Stimulated activated CD8-positive, alpha-beta memory T cell treated with anti-CD3 and anti-CD28 coated beads, Interleukin-7, amount 100 ng/mL, for 4 hours (primary cell): ENCODE results near the gene PCNX2.

ENCODE experiments used
- DNase-seq, 2 donors: peaks; one replicate each; pipeline ENCODE4 v3.0.0-alpha.2; 2020; ENCODE audit warnings: low read depth in 2 of 2

The PCNX2 gene

DNA sequence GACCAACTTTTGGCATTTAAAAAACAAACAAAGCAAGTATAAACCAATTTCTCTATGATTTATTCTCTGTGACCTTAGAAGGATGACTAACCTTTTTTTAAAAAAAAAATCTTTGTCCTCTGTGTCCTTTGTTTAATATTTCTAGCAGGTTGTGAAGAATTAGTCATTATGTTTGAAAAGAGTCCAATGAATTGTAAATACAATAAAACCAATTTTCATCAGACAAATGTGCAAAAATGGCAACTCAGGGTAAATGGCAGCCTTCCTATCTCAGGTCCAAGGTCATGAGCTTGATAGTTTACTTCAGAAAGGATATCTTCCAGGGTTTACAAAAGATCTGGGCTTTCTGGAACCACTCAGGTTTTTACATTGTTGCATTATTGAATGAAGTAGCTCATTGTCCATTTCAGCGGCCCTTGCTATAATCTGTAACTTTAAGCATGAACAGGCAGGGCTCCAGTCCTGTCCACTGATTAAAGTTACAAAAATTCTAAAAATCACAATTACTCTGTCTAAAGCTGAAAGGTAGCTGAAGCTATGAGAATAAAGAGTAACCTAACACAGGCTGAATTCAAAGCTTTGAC, 20.3 kb upstream of the PCNX2 start:
- DNase-seq, result no peak

DNA sequence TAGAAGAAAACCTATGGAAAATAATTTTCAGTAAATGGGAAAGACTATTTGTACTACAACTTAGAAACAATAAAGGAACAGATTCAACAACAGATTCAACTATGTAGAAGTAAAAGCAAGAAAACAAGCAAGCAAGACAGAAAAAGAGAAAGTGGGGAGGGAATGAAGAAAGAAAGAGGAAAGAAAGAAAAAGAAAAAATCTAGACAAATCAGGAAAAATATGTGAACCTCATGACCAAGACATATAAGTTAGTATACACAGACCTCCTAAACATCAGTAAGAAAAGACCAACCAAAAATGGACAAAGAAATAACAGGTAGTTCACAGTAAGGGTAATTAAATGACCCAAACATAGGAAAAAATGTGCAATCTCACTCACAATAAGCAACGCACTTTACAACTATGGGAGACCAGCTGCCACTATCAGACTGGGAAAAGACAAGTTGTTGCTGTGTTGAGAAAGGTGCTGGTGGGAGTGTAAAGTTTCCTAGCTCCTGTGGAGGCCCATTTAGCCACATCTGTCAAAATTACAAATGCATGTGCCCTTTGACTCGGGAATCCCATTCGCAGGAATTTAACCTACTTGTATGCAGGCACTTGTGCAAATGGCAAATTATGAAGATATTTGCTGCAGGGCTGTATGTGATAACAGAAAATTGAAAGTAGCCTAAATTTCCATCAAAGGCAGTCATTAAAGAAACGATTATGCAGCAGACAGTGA, 18.1 kb upstream of the PCNX2 start:
- no peak for DNase-seq

DNA sequence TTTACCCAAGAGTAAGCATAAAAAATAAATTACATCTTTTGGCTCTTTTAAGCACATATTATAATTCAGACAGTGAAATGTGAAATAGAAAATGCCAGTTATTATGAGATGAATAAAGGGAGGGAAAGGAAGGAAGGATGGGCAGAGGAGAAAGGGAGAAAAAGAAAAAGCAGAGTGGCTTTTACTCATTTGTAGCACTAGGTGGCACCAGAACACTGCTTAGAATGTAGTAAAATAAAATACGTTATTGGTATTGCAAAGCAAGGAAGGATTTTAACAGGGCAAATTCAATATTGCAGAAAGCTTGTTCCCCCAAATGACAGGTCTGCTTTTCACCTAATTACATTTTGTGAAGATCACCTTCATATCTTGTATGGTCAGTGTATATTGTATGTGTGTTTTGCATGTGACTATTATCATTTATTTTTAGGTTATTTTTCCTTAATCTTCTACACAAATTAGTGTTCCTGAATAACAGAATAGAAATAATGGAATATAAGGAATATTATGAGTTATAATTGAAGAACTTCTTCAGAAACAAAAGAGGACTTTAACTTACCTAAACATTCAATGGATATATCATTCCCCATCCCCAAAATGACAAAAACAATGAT, 9.1 kb upstream of the PCNX2 start:
- no peak for DNase-seq

DNA sequence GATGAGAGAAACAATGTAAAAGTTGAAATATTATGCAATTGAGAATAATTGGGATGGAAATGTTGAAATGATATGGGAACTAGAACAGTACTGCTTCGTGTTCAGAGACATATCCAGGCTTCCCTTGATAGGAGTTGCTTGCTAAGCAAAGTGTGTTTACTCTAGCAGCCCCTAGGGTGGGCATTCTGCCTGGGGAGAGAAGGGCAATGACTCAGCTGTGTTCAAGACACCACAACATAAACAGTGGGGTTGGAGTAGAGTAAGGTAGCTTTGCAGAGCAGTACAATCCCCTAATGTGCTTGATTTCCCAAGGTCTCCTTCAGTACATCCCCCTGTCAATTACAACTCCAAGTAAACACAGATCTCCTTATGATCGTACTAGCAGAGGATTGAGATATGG, 4.8 kb upstream of the PCNX2 start:
- DNase-seq, result no peak

DNA sequence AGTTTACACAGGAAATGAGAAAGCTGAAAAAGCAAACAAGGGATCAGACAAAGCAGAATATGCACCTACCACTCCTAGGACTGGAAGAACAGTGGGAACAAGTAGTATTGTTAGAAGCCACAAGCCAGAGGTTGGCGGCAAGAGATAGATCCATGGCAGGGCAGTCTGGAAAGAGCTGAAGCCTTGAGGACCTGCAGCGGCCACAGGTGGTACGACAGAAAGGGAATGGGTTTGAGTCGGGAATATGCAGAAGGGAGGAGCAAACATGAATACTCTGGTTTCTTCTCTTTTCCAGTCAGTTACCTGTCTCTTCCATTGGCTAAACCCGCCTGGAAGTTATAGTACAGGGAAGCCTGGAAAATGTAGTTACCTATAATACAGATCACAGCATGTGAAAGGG, 3.9 kb upstream of the PCNX2 start:
- DNase-seq, result no peak

DNA sequence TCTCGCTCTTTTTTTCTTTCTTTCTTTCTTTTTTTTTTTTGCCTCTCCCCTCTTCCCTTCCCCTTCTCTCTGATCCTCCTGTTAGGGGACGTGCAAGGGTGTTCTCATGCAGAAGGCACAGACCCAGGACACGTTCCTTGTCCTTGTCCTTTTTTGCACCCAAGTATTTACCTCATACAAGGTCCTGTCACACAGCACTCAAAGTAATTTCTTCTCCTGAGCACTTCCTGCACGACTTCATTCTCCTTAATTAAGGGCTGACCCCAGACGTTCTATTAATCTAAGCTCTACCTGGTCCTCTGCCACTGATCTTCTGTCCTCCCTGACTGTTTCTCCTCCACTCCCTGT, 424 bp upstream of the PCNX2 start:
- no peak for DNase-seq

DNA sequence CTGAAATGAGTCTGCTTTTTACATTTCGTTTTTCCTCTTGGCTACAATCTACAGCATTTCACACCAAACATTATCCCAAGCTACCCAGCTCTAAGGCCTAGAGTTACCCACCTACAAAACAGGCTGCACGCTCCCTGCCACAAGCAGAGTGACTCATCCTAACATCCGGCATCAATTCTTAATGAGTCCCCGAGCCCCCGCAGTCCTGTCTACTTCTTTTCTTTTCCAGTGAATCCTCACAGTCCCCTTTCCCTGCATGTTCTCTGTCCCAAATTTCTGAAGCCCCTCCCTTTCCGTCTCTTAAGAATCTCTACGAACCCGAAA, 650 bp downstream of the PCNX2 start:
- DNase-seq, result peak; percentile 38 to 39

DNA sequence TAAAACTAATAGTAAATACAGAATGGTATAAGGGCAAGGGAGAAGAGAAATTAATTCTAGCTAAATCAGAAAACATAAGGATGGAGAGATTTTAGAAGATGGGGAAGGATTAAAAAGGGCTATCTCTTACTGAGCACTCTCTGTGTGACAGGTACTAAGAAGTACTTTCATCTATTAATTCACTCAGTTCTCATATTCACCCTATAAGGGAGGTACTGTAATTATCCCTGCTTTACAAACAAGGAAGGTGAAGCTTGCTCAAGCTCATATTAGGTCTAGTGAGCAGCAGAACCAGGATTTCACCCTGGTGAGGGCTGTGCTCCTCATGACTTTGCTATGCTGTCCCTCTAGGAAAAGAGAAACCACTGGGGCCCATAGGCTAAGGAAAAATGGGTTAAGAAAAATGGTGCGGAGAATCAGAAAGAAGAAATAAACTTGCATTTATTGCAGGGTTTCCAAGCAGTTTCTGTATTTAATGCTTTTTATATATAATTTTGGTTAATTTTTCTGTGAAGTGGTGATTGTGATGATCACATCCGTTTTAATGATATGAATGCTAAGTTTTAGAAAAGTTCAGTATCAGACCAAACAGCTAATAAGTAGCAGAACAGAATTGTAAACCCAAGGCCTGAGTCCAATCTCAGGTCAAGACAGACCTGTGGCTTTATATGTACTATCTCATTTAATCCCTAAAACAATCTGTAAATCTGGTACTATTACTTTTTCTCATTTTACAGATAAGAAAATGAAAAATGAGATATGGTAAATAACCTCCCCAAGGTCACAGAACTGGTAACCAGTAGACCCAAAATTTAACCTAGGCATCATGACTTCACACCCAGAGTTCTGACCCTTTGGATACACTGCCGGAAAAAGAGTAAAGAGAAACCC, 1.7 kb downstream of the PCNX2 start:
- no peak for DNase-seq

DNA sequence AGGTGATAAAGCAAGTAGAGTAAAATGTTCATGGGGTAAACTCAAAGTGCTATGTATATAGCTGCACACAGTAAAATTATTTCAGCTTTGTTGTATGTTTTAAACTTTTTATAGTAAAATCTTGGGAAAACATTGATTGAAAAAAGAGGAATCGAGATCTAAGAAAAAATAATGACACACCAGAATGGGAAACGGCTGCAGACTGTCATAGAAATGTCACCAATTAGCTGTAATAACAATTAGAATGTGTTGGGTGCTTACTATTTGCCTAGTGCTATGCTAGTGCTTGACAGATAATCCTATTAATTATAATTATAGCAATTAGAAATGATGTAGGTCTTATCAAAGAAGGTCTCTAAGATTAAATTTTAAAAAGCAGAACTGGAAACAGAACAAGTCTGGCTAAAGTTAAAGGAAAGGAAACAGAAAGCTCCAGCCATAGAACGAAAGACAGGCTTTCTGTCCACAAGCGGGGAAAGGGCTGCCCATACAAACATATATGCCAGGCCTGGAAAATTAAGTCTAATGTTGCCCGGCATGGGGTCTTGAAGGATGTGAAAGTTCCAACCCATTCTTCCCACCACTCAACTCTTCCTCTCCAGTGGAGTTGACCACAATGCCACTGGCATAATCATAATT, 5.0 kb downstream of the PCNX2 start:
- DNase-seq, result no peak

DNA sequence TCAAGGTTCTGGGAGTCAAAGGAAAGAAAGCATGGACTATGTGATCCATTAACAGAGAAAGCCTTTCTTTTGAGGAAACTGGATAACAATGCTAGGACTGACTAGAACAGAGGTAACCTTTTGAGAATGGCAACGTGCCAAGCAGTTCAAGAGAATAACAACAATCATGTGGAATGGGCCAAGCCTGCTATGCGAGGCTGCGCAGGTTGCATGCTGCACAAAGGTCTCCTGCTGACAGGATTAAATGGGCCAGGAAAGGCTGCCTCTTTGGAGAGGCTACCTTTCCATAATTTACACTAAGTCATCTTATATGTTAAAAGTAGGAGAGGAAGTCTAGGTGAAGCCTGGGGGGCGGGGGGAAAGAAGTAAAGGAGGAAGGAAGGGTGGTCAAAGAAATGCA, 5.8 kb downstream of the PCNX2 start:
- no peak for DNase-seq

DNA sequence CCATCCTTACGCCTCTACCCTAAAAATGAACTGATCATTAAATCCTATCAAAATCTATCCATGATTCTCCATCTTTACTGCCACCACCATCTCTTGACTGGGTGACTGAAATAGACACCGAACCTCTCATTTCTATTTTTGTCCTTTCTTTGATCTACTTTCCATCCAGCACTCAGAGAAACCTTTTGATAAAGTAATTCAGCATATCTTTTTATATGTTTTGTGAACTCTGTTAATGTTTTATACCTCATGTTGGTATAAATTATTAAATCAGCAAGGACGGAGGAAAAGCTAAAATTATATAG, 13.0 kb downstream of the PCNX2 start:
- no peak for DNase-seq

DNA sequence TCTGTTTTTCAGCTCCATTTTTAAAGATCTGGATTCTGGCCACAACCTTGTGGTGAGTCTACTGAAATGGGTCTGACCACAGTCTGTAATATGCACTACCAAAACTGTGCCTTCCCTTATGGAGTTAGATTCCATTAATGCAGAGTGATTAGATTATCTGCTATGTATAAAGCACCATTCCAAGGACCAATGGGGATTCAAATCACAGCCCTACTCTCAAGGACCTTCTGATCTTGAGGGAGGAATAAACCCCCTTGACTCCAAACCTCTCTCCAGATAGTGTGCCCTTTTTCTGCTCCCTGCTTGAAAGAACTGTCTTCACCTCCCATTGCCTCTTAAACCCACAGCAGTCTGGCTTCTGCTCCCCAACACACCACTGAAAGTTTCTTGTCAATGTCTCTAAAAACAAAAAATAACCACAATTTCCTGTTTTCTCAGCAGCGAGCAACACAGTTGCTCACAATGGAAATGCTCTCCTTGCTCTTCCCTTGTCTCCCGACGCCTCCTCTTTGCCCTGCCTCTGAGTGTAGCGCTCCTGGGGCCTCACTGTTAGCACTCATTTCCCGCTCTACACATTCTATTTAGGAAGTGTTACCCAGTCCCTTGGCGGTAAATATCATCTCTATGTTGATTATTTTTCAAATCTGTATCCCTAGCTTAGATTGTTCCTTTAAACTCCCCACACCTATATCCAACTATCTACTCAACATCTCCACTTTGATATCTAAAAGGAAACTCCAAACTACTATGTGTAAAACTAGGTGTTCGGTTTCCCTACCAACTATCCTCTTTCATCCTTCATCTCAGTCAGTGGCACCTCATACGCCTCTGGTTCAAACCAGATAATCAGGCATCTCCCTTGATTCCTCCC, 13.6 kb downstream of the PCNX2 start:
- DNase-seq, result no peak

DNA sequence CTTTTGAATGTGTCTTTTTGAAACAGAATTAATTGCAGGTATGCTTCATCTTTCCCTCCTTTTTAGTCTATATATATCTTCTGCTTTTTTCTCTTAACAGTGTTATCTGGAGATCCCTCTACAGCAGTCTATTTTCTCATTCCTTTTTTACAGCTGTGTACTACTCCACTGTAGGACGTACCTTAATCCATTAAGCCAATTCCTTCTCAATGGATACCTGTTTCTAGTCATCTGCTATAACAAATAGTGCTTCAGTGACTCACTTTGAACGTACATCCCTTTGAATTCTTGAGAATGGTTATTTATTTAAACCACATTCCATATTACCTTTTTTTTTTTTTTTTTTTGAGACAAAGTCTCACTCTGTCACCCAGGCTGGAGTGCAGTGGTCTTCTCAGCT, 15.6 kb downstream of the PCNX2 start:
- no peak for DNase-seq

DNA sequence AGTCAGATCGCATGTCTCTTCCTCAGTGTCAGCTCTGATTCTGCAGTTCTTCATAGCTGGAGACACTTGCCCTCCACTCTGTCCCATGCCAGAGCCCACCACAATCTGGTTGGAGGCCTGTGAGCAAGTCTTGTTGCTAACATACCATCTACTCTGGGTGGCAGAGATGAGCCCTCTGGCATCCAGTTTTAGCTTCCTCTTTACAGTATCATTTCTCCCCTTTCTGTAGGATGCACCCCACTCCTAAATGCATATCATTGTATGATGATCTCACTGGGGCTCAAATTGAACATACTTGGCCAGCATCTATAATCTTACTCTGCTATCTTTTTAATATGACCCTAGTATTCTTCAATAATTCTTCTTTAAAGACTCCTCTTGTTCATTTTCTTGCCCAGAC, 16.9 kb downstream of the PCNX2 start:
- DNase-seq, result no peak

DNA sequence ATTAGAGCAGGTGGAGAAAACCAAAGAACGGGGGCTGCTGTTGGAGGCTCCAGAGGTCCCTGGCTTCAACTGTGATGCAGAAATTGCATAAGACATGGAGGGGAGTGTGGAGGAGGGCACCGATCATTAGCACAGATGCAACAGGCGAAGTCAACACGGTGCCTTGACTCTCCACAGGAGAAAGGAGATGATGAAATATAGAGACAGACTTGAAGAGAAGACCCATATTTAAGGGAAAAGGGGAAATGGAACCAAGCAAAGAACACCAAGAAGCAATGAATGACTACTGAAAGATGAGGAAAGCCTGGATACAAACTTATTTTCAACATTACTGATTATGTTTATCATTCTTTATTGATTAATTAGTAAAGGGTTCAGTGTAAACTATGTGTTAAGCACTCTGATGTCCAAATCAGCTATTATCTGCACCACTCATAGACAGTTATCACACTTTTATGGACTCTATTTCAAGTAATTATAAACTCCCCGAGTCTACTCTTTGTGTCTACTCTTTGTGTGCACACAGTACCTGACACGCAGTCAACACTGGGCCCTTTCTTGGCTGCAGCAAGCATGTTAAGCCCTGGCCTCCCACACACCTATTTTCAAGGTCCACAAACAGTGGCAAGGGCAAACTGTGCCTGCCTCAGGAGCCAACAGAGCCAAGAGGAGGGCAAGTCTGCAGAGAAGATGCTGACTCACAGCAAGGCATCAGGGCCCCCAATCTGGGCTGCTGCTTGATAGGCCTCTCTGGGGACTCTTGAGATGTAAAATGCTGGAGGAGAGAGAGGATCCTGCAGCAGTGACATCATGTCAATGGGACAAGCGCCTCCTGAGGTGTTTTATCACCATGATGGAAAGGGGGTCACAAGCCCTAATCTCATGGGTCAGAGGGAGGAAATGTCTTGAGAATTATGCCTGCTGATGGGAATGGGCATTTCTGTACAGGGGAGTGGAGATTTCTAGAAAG, 17.6 kb downstream of the PCNX2 start:
- no peak for DNase-seq

DNA sequence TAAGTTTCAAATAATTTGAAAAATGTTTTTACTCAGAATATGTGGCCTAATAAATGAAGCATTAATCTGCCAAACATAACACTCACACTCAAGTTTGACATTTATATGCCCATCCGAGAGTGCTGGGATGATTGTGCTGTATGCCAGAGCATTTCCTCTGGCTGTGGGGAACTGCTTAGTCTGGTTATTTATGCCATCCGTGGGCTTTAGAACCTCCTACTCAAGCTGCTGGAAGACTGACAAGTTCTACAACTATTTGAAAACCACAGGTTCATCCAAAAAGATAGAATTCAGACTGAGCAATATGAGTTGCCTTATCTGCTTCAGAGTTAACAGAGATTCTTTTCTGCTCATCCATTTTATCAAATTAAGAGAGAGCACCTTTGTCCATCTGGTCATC, 25.9 kb downstream of the PCNX2 start:
- no peak for DNase-seq

DNA sequence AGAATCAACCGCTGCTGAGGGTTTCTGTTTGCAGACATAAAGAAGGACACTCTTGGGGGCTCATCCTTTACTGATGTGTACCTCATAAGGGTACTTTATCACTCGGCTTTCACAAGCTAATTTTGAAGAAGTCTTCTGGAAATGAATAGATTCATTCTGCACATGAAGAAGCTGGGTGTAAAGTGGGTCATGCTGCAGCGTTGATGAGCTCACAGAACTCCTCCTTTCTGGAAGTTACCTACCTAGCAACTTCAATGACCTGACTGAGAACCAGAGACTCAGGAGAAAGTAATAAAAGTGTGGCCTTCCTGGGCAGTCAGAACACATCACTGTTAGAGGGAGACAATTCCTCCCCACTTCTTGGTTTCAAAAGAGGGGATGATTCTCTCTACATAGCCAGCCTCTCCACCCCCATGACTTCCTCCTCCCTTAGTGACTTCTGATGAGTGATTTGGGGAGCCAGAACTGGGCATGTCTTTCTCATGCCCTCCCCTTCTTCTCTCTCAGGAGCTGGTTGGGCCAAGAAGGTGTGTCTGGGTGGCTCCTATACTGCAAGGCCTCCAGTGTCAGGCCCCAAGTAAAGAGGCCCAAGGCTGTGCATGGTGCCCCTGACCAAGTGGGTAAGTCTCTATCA, 27.0 kb downstream of the PCNX2 start:
- DNase-seq, result no peak

DNA sequence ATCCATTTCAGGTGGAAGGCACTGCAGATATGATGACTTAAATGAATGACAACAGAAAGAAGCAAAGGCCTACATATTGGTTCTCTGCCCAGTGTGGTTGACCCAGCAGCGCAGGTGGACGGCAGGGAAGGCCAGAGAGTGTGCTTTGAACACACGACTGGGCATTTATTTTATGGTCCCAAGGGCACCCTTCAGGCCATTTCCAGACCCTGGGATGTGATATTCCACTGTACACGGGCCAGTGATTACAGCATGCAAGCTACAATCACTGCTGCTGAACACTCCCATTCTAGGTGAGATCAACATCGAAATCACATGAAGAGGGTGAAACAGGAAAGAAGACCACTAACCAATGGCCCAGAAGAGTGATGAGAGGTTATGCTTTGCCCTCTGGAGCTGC, 33.8 kb downstream of the PCNX2 start:
- DNase-seq, result no peak

DNA sequence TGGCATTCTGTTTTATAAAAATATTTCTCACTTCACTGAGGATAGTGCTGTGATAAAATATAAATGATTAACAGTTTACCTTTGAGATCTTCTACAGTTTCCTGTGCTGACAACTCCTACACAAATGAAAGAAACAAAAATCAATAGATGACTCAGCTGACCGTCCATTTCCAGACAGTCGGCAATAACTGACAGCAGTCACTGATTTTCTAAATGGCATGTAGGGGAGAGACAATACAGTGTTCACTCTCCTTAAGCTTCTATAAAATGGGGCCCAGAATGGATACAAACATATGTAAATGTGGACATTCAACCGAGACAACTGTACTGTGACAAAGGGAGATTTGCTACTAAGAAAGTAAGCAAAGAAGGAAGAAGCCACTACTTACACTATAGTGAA, 34.3 kb downstream of the PCNX2 start:
- DNase-seq, result no peak

DNA sequence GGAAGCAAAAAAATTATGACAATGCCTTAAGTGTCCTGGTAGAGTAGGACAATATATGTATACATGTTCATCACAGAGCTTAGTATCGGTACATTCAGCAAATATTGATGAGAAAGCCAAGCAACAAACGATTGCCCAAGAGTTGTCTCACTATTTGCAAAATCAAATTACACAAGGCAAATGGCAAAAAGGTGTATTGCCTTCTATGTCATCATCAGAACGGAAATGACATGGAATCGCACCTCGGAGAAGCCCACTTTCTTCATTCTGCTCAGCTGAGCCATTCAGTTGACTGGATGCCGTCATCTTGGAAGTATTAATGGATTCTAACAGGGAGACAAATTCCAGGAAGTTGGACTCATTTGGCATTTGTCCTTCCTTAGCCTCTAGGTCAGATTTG, 37.7 kb downstream of the PCNX2 start:
- no peak for DNase-seq
